ENCODE results near the gene GCK.
"Not testable (repeated sequence)": the region's sequence is repeated elsewhere in the genome, so short reads cannot be mapped to it uniquely, and the experiment has no call there.

Gene GCK

GRCh38 chr7:44177570-44178131, 11.6 kb downstream of the GCK start:
- no peak for DNase-seq (ENCODE audit: low spot score)

- no peak for DNase-seq (ENCODE audit: low spot score)
Measured at GRCh38 chr7:44176486-44176885, 12.8 kb downstream of the GCK start.

GRCh38 chr7:44175730-44176129, 13.5 kb downstream of the GCK start:
- no peak for DNase-seq (ENCODE audit: low spot score)

- not testable (repeated sequence) for DNase-seq (ENCODE audit: low spot score)
Measured at GRCh38 chr7:44174694-44174948, 14.6 kb downstream of the GCK start.

- no peak for DNase-seq (ENCODE audit: low spot score)
Measured at GRCh38 chr7:44173911-44174693, 15.1 kb downstream of the GCK start.

- DNase-seq (ENCODE audit: low spot score), result no peak
Measured at GRCh38 chr7:44172803-44173424, 16.3 kb downstream of the GCK start.

- DNase-seq (ENCODE audit: low spot score), result no peak
Measured at GRCh38 chr7:44172352-44172751, 16.9 kb downstream of the GCK start.

GRCh38 chr7:44171901-44172300, 17.3 kb downstream of the GCK start:
- not testable (repeated sequence) for DNase-seq (ENCODE audit: low spot score)

GRCh38 chr7:44167920-44168319, 21.3 kb downstream of the GCK start:
- DNase-seq (ENCODE audit: low spot score), result no peak

GRCh38 chr7:44163591-44163990, 25.6 kb downstream of the GCK start:
- peak; percentile 29 for DNase-seq (ENCODE audit: low spot score)

GRCh38 chr7:44162785-44163395, 26.3 kb downstream of the GCK start:
- DNase-seq (ENCODE audit: low spot score), result no peak

- DNase-seq (ENCODE audit: low spot score), result no peak
Measured at GRCh38 chr7:44162179-44162578, 27.1 kb downstream of the GCK start.

GRCh38 chr7:44161371-44161770, 27.9 kb downstream of the GCK start:
- DNase-seq (ENCODE audit: low spot score), result no peak

GRCh38 chr7:44159824-44160630, 29.2 kb downstream of the GCK start:
- no peak for DNase-seq (ENCODE audit: low spot score)

- DNase-seq (ENCODE audit: low spot score), result no peak
Measured at GRCh38 chr7:44158873-44159631, 30.2 kb downstream of the GCK start.

- DNase-seq (ENCODE audit: low spot score), result no peak
Measured at GRCh38 chr7:44158096-44158872, 31.0 kb downstream of the GCK start.

GRCh38 chr7:44157116-44158080, 31.8 kb downstream of the GCK start:
- DNase-seq (ENCODE audit: low spot score), result no peak

- no peak for DNase-seq (ENCODE audit: low spot score)
Measured at GRCh38 chr7:44156453-44157010, 32.7 kb downstream of the GCK start.
